ENCODE measurements around the gene SAE1. TPM values are rescaled to one million over a fixed set of nuclear protein-coding genes. Genes with fewer than 3 reads are reported as not detected.
A peak's percentile ranks its signal among the peaks of the same experiment; 100 is the strongest.

SAE1 gene
- total and polyA plus RNA-seq, 5 experiments from 2014 or later, result 44.5 to 174 (median 158) TPM

GRCh38 chr19:47152632-47153031 is 22.0 kb downstream of the SAE1 start:
- no peak for ATAC-seq
- peaks cover 10 to 75% (median 31%) of the 10 kb centered on the region in 3 donors for H3K36me3 Mint-ChIP-seq
- POLR2A ChIA-PET, result interaction anchor here (0.6 to 1.0 kb wide), 3 partner anchors 34 to 97 kb away, joined by 3 to 8 read pairs (median 4); no protein-coding TSS in a partner anchor
- no peaks in the 10 kb centered on the region for H3K9me3 Mint-ChIP-seq
- no peaks in the 10 kb centered on the region for H3K27me3 Mint-ChIP-seq
- no peak overlapping the region for H3K4me3 Mint-ChIP-seq
- no peak for DNase-seq
- peaks cover 16 to 73% (median 43%) of the 10 kb centered on the region in 4 donors for H3K4me1 Mint-ChIP-seq
- H3K27ac Mint-ChIP-seq, result peak overlapping the region in 4 of 10 donors; percentile 21 to 69 (median 40)

- H3K36me3 Mint-ChIP-seq, result peaks cover 10 to 69% (median 31%) of the 10 kb centered on the region in 3 donors
- ATAC-seq (no peak), DNase-seq (no peak)
- H3K27me3 Mint-ChIP-seq, result no peaks in the 10 kb centered on the region
- H3K4me1 Mint-ChIP-seq, result peaks cover 17 to 73% (median 45%) of the 10 kb centered on the region in 4 donors
- POLR2A ChIA-PET, result interaction anchor here (0.9 to 9.9 kb wide), 3 partner anchors 20 to 33 kb away, joined by 4 to 185 read pairs (median 60); no protein-coding TSS in a partner anchor
- H3K27ac Mint-ChIP-seq, result peak overlapping the region in 4 of 10 donors; percentile 20 to 58 (median 46)
- H3K9me3 Mint-ChIP-seq, result no peaks in the 10 kb centered on the region
- H3K4me3 Mint-ChIP-seq, result no peak overlapping the region
These were observed 22.6 kb downstream of the SAE1 start for GRCh38 chr19:47153266-47153665.

- Mint-ChIP-seq H3K4me1 (peaks cover 26 to 78% (median 52%) of the 10 kb centered on the region in 4 donors), H3K36me3 (peaks cover 10 to 61% (median 31%) of the 10 kb centered on the region in 3 donors), H3K4me3 (peak overlapping the region in 5 of 10 donors; percentile 0 to 43 (median 35)), H3K27me3 (no peaks in the 10 kb centered on the region), H3K27ac (peak overlapping the region in 5 of 10 donors; percentile 27 to 74 (median 36)), H3K9me3 (no peaks in the 10 kb centered on the region)
- POLR2A ChIA-PET, result interaction anchor here (1.8 to 9.9 kb wide), 5 partner anchors 7 to 90 kb away, joined by 7 to 185 read pairs (median 60); no protein-coding TSS in a partner anchor
- ATAC-seq (no peak), DNase-seq (no peak)
These were observed 24.5 kb downstream of the SAE1 start for GRCh38 chr19:47155148-47155547.

GRCh38 chr19:47156861-47157430 is 26.3 kb downstream of the SAE1 start:
- DNase-seq (peak in 7 of 10 donors; percentile 12 to 64 (median 37)), ATAC-seq (peak; percentile 43 to 46)
- Mint-ChIP-seq H3K9me3 (no peaks in the 10 kb centered on the region), H3K4me3 (peak overlapping the region; percentile 60 to 89 (median 81)), H3K4me1 (peaks cover 26 to 76% (median 58%) of the 10 kb centered on the region in 4 donors), H3K27me3 (no peaks in the 10 kb centered on the region), H3K36me3 (peaks cover 10 to 47% (median 20%) of the 10 kb centered on the region in 3 donors), H3K27ac (peak overlapping the region; percentile 72 to 98 (median 93))
- POLR2A ChIA-PET, result interaction anchor here (0.6 to 9.9 kb wide), 14 partner anchors 9 to 100 kb away, joined by 3 to 185 read pairs (median 20); partner anchors contain the start of genes CCDC9 and ZC3H4

- Mint-ChIP-seq H3K4me3 (peak overlapping the region; percentile 61 to 91 (median 82)), H3K36me3 (peaks cover 6 to 40% (median 15%) of the 10 kb centered on the region in 3 donors), H3K9me3 (no peaks in the 10 kb centered on the region), H3K27me3 (no peaks in the 10 kb centered on the region), H3K27ac (peak overlapping the region; percentile 83 to 98 (median 93)), H3K4me1 (peaks cover 28 to 77% (median 65%) of the 10 kb centered on the region in 4 donors)
- ATAC-seq, result peak; percentile 21 to 23
- POLR2A ChIA-PET, result interaction anchor here (0.5 to 9.9 kb wide), 14 partner anchors 10 to 471 kb away, joined by 3 to 185 read pairs (median 20); partner anchors contain the start of genes CCDC9 and ZC3H4
- DNase-seq, result peak in 6 of 10 donors; percentile 4 to 52 (median 38)
These were observed 27.0 kb downstream of the SAE1 start for GRCh38 chr19:47157431-47158321.

- Mint-ChIP-seq H3K27ac (peak overlapping the region; percentile 83 to 98 (median 93)), H3K9me3 (no peaks in the 10 kb centered on the region), H3K36me3 (peaks cover 5 to 33% (median 10%) of the 10 kb centered on the region in 3 donors), H3K4me3 (peak overlapping the region; percentile 61 to 91 (median 82)), H3K27me3 (no peaks in the 10 kb centered on the region), H3K4me1 (peaks cover 28 to 74% (median 67%) of the 10 kb centered on the region in 4 donors)
- ATAC-seq (peak in 1 of 2 donors; percentile 3), DNase-seq (no peak)
- POLR2A ChIA-PET, result interaction anchor here (0.5 to 9.9 kb wide), 13 partner anchors 10 to 115 kb away, joined by 3 to 185 read pairs (median 25); partner anchors contain the start of genes CCDC9 and ZC3H4
These were observed 27.7 kb downstream of the SAE1 start for GRCh38 chr19:47158367-47158791.

GRCh38 chr19:47158879-47159503 is 28.4 kb downstream of the SAE1 start:
- peak overlapping the region; percentile 83 to 98 (median 93) for H3K27ac Mint-ChIP-seq
- no peaks in the 10 kb centered on the region for H3K9me3 Mint-ChIP-seq
- peak in 8 of 10 donors; percentile 31 to 84 (median 60) for DNase-seq
- no peaks in the 10 kb centered on the region for H3K27me3 Mint-ChIP-seq
- POLR2A ChIA-PET, result interaction anchor here (0.6 to 9.9 kb wide), 15 partner anchors 9 to 115 kb away, joined by 3 to 185 read pairs (median 16); partner anchors contain the start of genes CCDC9 and ZC3H4
- H3K36me3 Mint-ChIP-seq, result peaks cover 5 to 26% (median 10%) of the 10 kb centered on the region in 3 donors
- peak overlapping the region; percentile 61 to 91 (median 82) for H3K4me3 Mint-ChIP-seq
- peaks cover 28 to 74% (median 67%) of the 10 kb centered on the region in 4 donors for H3K4me1 Mint-ChIP-seq
- peak; percentile 79 to 90 for ATAC-seq

- Mint-ChIP-seq H3K36me3 (peaks cover 0 to 17% (median 5%) of the 10 kb centered on the region in 3 donors), H3K4me3 (peak overlapping the region in 4 of 10 donors; percentile 22 to 55 (median 38)), H3K27me3 (no peaks in the 10 kb centered on the region), H3K4me1 (peaks cover 28 to 74% (median 61%) of the 10 kb centered on the region in 4 donors), H3K27ac (peak overlapping the region in 9 of 10 donors; percentile 8 to 98 (median 81)), H3K9me3 (no peaks in the 10 kb centered on the region)
- DNase-seq (no peak), ATAC-seq (no peak)
- POLR2A ChIA-PET, result interaction anchor here (1.0 to 9.9 kb wide), 8 partner anchors 10 to 95 kb away, joined by 4 to 185 read pairs (median 5); partner anchors contain the start of gene CCDC9
These were observed 31.3 kb downstream of the SAE1 start for GRCh38 chr19:47161876-47162489.

- POLR2A ChIA-PET, result interaction anchor here (0.5 to 2.1 kb wide), 4 partner anchors 9 to 31 kb away, joined by 3 to 9 read pairs (median 6); no protein-coding TSS in a partner anchor
- Mint-ChIP-seq H3K4me3 (no peak overlapping the region), H3K27ac (peak overlapping the region in 3 of 10 donors; percentile 4 to 31 (median 19)), H3K4me1 (peaks cover 11 to 48% (median 21%) of the 10 kb centered on the region in 4 donors), H3K27me3 (no peaks in the 10 kb centered on the region), H3K9me3 (no peaks in the 10 kb centered on the region), H3K36me3 (peaks cover 0 to 49% (median 26%) of the 10 kb centered on the region in 3 donors)
- ATAC-seq (no peak), DNase-seq (no peak)
These were observed 37.4 kb downstream of the SAE1 start for GRCh38 chr19:47168065-47168464.

GRCh38 chr19:47172666-47173455 is 42.2 kb downstream of the SAE1 start:
- H3K4me3 Mint-ChIP-seq, result no peak overlapping the region
- DNase-seq (no peak), ATAC-seq (no peak)
- H3K36me3 Mint-ChIP-seq, result peaks cover 0 to 54% (median 30%) of the 10 kb centered on the region in 3 donors
- H3K4me1 Mint-ChIP-seq, result peaks cover 21 to 63% (median 47%) of the 10 kb centered on the region in 4 donors
- no peaks in the 10 kb centered on the region for H3K9me3 Mint-ChIP-seq
- no peaks in the 10 kb centered on the region for H3K27me3 Mint-ChIP-seq
- H3K27ac Mint-ChIP-seq, result peak overlapping the region in 8 of 10 donors; percentile 36 to 86 (median 61)
- POLR2A ChIA-PET, result interaction anchor here (0.7 to 4.1 kb wide), 7 partner anchors 11 to 330 kb away, joined by 3 to 13 read pairs (median 4); no protein-coding TSS in a partner anchor

Data from naive thymus-derived CD8-positive, alpha-beta T cell (primary cell).